IMR-90 (cell line): Measurements from ENCODE around the gene PC. TPM values are rescaled to one million over a fixed set of nuclear protein-coding genes. Genes with fewer than 3 reads are reported as not detected.
A peak's percentile ranks its signal among the peaks of the same experiment; 100 is the strongest.

Experiments
- ATAC-seq: fragments of 200-7000 bp; cut with Tn5 transposase; 2 replicates; pipeline ENCODE4 v1.9.1; 2020; ENCODE audit warnings: low read depth, mild to moderate bottlenecking, moderate library complexity
- BruUV-seq: library from RNA; stranded (reverse); fragments of 400-500 nt; replicated peaks from 2 replicates; lab custom pipeline; 2021; lab: Mats Ljungman, UMichigan
- CTCF ChIA-PET: fragments of 300-600 bp; formaldehyde crosslinking; extraction: SDS; loops from one replicate; lab custom pipeline; 2021; ENCODE audit warnings: antibody characterized with exemption; lab: Yijun Ruan, JAX
- POLR2A ChIA-PET: fragments of 300-600 bp; sonication (Branson Sonifier 250); formaldehyde crosslinking; loops from one replicate; lab custom pipeline; 2022; ENCODE audit warnings: antibody characterized with exemption; ENCODE audit not compliant: unreplicated experiment; lab: Charles Lee
- DNase-seq: peaks from one replicate; pipeline ENCODE4 v3.0.0; 2013
- H2AFZ ChIP-seq: replicated peaks from 2 replicates; pipeline ENCODE3; 2013; ENCODE audit warnings: low read length, mild to moderate bottlenecking; ENCODE audit not compliant: poor library complexity
- H2AK5ac ChIP-seq: 2 replicates; pipeline ENCODE4 v1.6.1; 2013; ENCODE audit warnings: low read depth, low read length, inconsistent platforms
- H2AK9ac ChIP-seq: replicated peaks from 2 replicates; pipeline ENCODE3; 2013; ENCODE audit warnings: mild to moderate bottlenecking, low read depth, low read length, moderate library complexity; ENCODE audit not compliant: poor library complexity
- H2BK120ac ChIP-seq: 2 replicates; pipeline ENCODE4 v1.6.1; 2013; ENCODE audit warnings: low read depth, low read length, inconsistent platforms
- H2BK15ac ChIP-seq: 3 replicates; pipeline ENCODE4 v1.6.1; 2013; ENCODE audit warnings: low read depth, low read length, inconsistent platforms
- H2BK20ac ChIP-seq: 2 replicates; pipeline ENCODE4 v1.6.1; 2013; ENCODE audit warnings: low read depth, mild to moderate bottlenecking, inconsistent platforms, low read length, moderate library complexity
- H2BK5ac ChIP-seq: 2 replicates; pipeline ENCODE4 v1.6.1; 2013; ENCODE audit warnings: mild to moderate bottlenecking, low read depth, low read length, inconsistent platforms; ENCODE audit not compliant: poor library complexity, severe bottlenecking
- H3K14ac ChIP-seq: replicated peaks from 2 replicates; pipeline ENCODE4 v1.6.1; 2013; ENCODE audit warnings: low read depth, low read length, inconsistent platforms
- H3K18ac ChIP-seq: 2 replicates; pipeline ENCODE4 v1.6.1; 2013; ENCODE audit warnings: low read depth, low read length, control low read depth
- H3K23ac ChIP-seq: 2 replicates; pipeline ENCODE4 v1.6.1; 2013; ENCODE audit warnings: low read depth, low read length, inconsistent platforms
- H3K27ac ChIP-seq: 2 replicates; pipeline ENCODE4 v1.5.1; 2013; ENCODE audit warnings: mild to moderate bottlenecking, control low read depth, low read length; ENCODE audit not compliant: insufficient read depth
- H3K27me3 ChIP-seq: 2 replicates; pipeline ENCODE4 v1.6.1; 2013; ENCODE audit warnings: low read length; ENCODE audit not compliant: control insufficient read depth, insufficient read depth
- H3K36me3 ChIP-seq: 2 replicates; pipeline ENCODE4 v1.6.1; 2013; ENCODE audit warnings: low read length, mixed read lengths; ENCODE audit not compliant: control insufficient read depth, insufficient read depth
- H3K4ac ChIP-seq: 2 replicates; pipeline ENCODE4 v1.6.1; 2013; ENCODE audit warnings: low read depth, low read length, inconsistent platforms
- H3K4me1 ChIP-seq: 2 replicates; pipeline ENCODE4 v1.6.1; 2013; ENCODE audit warnings: low read length, mixed read lengths; ENCODE audit not compliant: control insufficient read depth, insufficient read depth
- H3K4me2 ChIP-seq: 2 replicates; pipeline ENCODE4 v1.6.1; 2013; ENCODE audit warnings: low read depth, mild to moderate bottlenecking, control low read depth, low read length, moderate library complexity
- H3K4me3 ChIP-seq: 2 replicates; pipeline ENCODE4 v1.5.1; 2013; ENCODE audit warnings: low read depth, mild to moderate bottlenecking, control low read depth, low read length, moderate library complexity; ENCODE audit not compliant: insufficient read depth
- H3K56ac ChIP-seq: 2 replicates; pipeline ENCODE4 v1.6.1; 2013; ENCODE audit warnings: low read length, inconsistent platforms; ENCODE audit not compliant: insufficient read depth; ENCODE audit errors: extremely low read depth
- H3K79me1 ChIP-seq, 2 experiments: 2 replicates each; pipeline ENCODE4 v1.6.1; 2013; ENCODE audit warnings: low read length in 2 of 2, inconsistent platforms in 1 of 2, low read depth in 1 of 2
- H3K9ac ChIP-seq: 2 replicates; pipeline ENCODE4 v1.6.1; 2013; ENCODE audit warnings: low read depth, low read length, control low read depth
- H3K9me1 ChIP-seq: 2 replicates; pipeline ENCODE4 v1.6.1; 2013; ENCODE audit warnings: low read length, inconsistent platforms; ENCODE audit not compliant: insufficient read depth
- H3K9me3 ChIP-seq: 2 replicates; pipeline ENCODE4 v1.6.1; 2013; ENCODE audit warnings: low read length; ENCODE audit not compliant: control insufficient read depth, insufficient read depth
- H4K20me1 ChIP-seq: 2 replicates; pipeline ENCODE4 v1.6.1; 2013; ENCODE audit warnings: low read length, inconsistent platforms; ENCODE audit not compliant: insufficient read depth
- H4K5ac ChIP-seq: 2 replicates; pipeline ENCODE4 v1.6.1; 2013; ENCODE audit warnings: mild to moderate bottlenecking, low read depth, low read length, control low read depth
- H4K8ac ChIP-seq, 2 experiments: 2 replicates each; pipeline ENCODE4 v1.6.1; 2013; ENCODE audit warnings: low read depth in 2 of 2, low read length in 2 of 2, control low read depth in 1 of 2, inconsistent platforms in 1 of 2
- H4K91ac ChIP-seq: 2 replicates; pipeline ENCODE4 v1.6.1; 2013; ENCODE audit warnings: low read depth, low read length, inconsistent platforms; ENCODE audit not compliant: insufficient read depth
- BHLHE40 ChIP-seq: fragments of 150-350 bp; IDR thresholded peaks from 2 replicates; pipeline ENCODE4 v1.6.1; 2016; ENCODE audit warnings: mild to moderate bottlenecking, low read depth, low read length
- CEBPB ChIP-seq: IDR thresholded peaks from 2 replicates; pipeline ENCODE4 v1.6.1; 2012; ENCODE audit warnings: low read depth, low read length, improper control_type of control experiment
- CHD1 ChIP-seq: IDR thresholded peaks from 2 replicates; pipeline ENCODE4 v1.6.1; 2012; ENCODE audit warnings: low read depth, low read length, improper control_type of control experiment
- CTCF ChIP-seq: conservative IDR thresholded peaks from 2 replicates; pipeline ENCODE4 v1.5.1; 2012; ENCODE audit warnings: mild to moderate bottlenecking, low read depth, low read length, improper control_type of control experiment
- ELK1 ChIP-seq: fragments of 150-350 bp; IDR thresholded peaks from 2 replicates; pipeline ENCODE4 v1.6.1; 2016; ENCODE audit warnings: low read depth, mild to moderate bottlenecking, low read length, moderate library complexity, borderline replicate concordance
- MAFK ChIP-seq: IDR thresholded peaks from 2 replicates; pipeline ENCODE4 v1.6.1; 2012; ENCODE audit warnings: low read depth, low read length, improper control_type of control experiment
- MAZ ChIP-seq: IDR thresholded peaks from 2 replicates; pipeline ENCODE4 v1.6.1; 2012; ENCODE audit warnings: low read depth, mild to moderate bottlenecking, low read length, improper control_type of control experiment, moderate library complexity, borderline replicate concordance
- NFE2L2 ChIP-seq: fragments of 150-350 bp; IDR thresholded peaks from 2 replicates; pipeline ENCODE4 v1.6.1; 2016; ENCODE audit warnings: low read depth, mild to moderate bottlenecking, low read length
- RAD21 ChIP-seq: IDR thresholded peaks from 2 replicates; pipeline ENCODE4 v1.6.1; 2012; ENCODE audit warnings: low read length, improper control_type of control experiment
- SMC3 ChIP-seq: fragments of 150-350 bp; IDR thresholded peaks from 2 replicates; pipeline ENCODE4 v1.6.1; 2016; ENCODE audit warnings: low read depth, mild to moderate bottlenecking, antibody characterized with exemption, low read length, moderate library complexity
- WGBS, 2 experiments: methylation state at CpG; one replicate each; pipeline versions ENCODE4 v1.1.5 to v1.1.7; 2013; ENCODE audit warnings: missing lambda C conversion rate in 2 of 2; ENCODE audit not compliant: insufficient read length in 1 of 2; ENCODE audit errors: extremely low coverage in 2 of 2; 5-methylcytosine and 5-hydroxymethylcytosine counted together
- dilution Hi-C: fragments of 300-500 bp; cut with HindIII; formaldehyde crosslinking; loops from one replicate; pipeline ENCODE4 v1.14.3; 2018; ENCODE audit warnings: low sequenced_read_pairs; ENCODE audit not compliant: unreplicated experiment
- in situ Hi-C: fragments of 300-500 bp; cut with MboI; formaldehyde crosslinking; loops from 3 replicates; pipeline ENCODE4 v1.14.3; 2019; ENCODE audit warnings: low sequenced_read_pairs, inconsistent platforms, mixed read lengths
- intact Hi-C: fragments of 100-400 bp; cut with micrococcal nuclease; formaldehyde crosslinking; loops from 2 replicates; pipeline ENCODE4 v1.10.0; 2022
- polyA plus RNA-seq, 3 experiments: library from polyadenylated mRNA; depleted of rRNA; stranded (reverse); fragments of >200 nt; gene quantifications; 2 replicates each; pipeline ENCODE4 v1.2.3, GENCODE V29; 2012; ENCODE audit warnings: low replicate concordance in 1 of 3
- total RNA-seq: library from RNA; depleted of rRNA; stranded (reverse); fragments of >200 nt; gene quantifications from 2 replicates; pipeline ENCODE4 v1.2.3, GENCODE V29; 2012

PC gene
- total and polyA plus RNA-seq, 2 of the 4 experiments (the other 2 are of a cell fraction): 13.6 to 15.7 TPM

GRCh38 chr11:66906061-66906733, 52.0 kb downstream of the PC start (continued):
- no peak for TF ChIP-seq CEBPB
- TF ChIP-seq MAFK: no peak

- DNase-seq: no peak
- H3K4ac ChIP-seq: peak overlapping the region; percentile 85
- no peak overlapping the region for H3K4me2 ChIP-seq
- H2BK5ac ChIP-seq: no peak overlapping the region
- intact Hi-C loops: no loop called here
- in situ Hi-C loops: no loop called here
- peak overlapping the region; percentile 60; the same call in 1 of the 2 replicates for H2AK5ac ChIP-seq
- peaks cover 32% of the 10 kb centered on the region for H3K9me1 ChIP-seq
- CTCF ChIA-PET: no interaction called here
- ATAC-seq: no peak
- H3K4me1 ChIP-seq: peaks cover 23% of the 10 kb centered on the region
- H3K9me3 ChIP-seq: no peaks in the 10 kb centered on the region
- no peak overlapping the region for H4K8ac ChIP-seq
- H3K4me3 ChIP-seq: no peak overlapping the region
- no peak overlapping the region for H4K5ac ChIP-seq
- no peak overlapping the region for H3K9ac ChIP-seq
- H3K56ac ChIP-seq: no peak overlapping the region
- no peak overlapping the region for H3K23ac ChIP-seq
- H3K27me3 ChIP-seq: no peaks in the 10 kb centered on the region
- H2AK9ac ChIP-seq: no peak overlapping the region
- POLR2A ChIA-PET: no interaction called here
- TF ChIP-seq BHLHE40 (no peak), CTCF (no peak), CEBPB (no peak), MAFK (no peak), RAD21 (no peak), CHD1 (no peak), SMC3 (no peak), NFE2L2 (no peak), MAZ (no peak), ELK1 (no peak)
- H2BK20ac ChIP-seq: no peak overlapping the region
- peaks cover 3% of the 10 kb centered on the region; the same call in 1 of the 2 replicates for H3K36me3 ChIP-seq
- H2BK15ac ChIP-seq: peak overlapping the region; percentile 16; the same call in 1 of the 3 replicates
- WGBS, 2 experiments: 100% methylated on average over 1 of the region's 4 CpGs; no CpG with 5 or more reads in 1 of the 2 experiments
- H3K27ac ChIP-seq: no peak overlapping the region
- peaks cover 0 to 31% of the 10 kb centered on the region in 2 experiments; a peak in 2 of 4 replicates for H3K79me1 ChIP-seq
- peak overlapping the region; percentile 69; the same call in 1 of the 2 replicates for H3K14ac ChIP-seq
- H4K20me1 ChIP-seq: no peaks in the 10 kb centered on the region; the same call in 1 of the 2 replicates
- no TSS peak for BruUV-seq
- no peak overlapping the region for H2BK120ac ChIP-seq
- H2AFZ ChIP-seq: peak overlapping the region; percentile 3
- H4K91ac ChIP-seq: no peak overlapping the region
- H3K18ac ChIP-seq: no peak overlapping the region
- dilution Hi-C loops: no loop called here
Measured at GRCh38 chr11:66905631-66906030, 52.6 kb downstream of the PC start.
